Nucleus accumbens (tissue), 56 donors: ENCODE measurements around the gene NOS2.
"Not testable (repeated sequence)": the region's sequence is repeated elsewhere in the genome, so short reads cannot be mapped to it uniquely, and the experiment has no call there.

ENCODE experiments used
- DNase-seq, 56 donors: peaks; one replicate each; lab custom pipeline; 2025; lab: John Stamatoyannopoulos, UW

NOS2 gene

GRCh38 chr17:27740541-27740940 is 59.8 kb downstream of the NOS2 start:
- DNase-seq, result not testable (repeated sequence)

DNA sequence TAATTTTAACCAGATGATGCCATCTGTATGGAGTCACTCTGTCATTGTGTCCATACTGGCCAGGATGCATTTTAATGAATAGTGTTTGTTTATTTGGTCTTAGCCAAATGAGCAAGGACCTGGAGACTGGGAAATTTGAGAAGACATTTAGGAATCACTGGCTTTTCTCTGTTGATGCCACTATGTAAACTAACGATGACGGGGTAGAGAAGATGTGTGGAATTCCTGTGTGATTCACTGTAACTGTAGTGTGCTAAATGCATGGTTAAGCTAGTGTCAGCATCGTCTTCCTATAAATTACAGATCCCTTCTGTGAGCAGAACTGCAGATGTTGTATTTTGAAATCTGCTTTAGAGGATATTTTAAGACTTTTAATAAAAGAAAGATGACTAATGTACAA is 66.6 kb downstream of the NOS2 start:
- DNase-seq, result no peak

DNA sequence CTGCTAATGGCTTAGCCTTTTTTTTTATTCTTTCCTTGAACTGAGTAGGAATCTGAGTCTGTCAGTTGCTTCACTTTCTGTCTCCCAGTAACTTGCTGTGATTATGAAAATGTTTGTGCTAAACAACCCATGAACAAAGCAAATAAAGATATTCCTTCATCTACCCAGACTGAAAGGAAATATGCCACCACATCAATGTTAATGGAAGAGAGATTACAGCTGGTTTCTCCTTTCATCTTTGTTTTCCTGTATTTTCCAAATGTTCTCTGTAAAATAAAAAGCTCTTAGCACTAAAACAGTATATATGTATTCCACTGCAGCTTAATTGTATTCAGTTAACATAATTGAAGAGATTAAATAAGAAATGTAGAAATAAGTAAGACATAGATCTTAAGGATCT is 67.6 kb downstream of the NOS2 start:
- not testable (repeated sequence) for DNase-seq

DNA sequence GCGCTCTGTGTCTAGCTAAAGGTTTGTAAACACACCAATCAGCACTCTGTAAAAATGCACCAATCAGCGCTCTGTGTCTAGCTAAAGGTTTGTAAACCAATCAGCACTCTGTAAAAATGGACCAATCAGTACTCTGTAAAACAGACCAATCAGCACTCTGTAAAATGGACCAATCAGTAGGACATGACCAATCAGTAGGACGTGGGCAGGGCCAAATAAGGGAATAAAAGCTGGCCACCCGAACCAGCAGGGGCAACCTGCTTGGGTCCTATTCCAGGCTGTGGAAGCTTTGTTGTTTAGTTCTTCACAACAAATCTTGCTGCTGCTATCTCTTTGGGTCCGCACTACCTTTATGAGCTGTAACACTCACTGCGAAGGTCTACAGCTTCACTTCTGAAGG is 74.3 kb downstream of the NOS2 start:
- DNase-seq, result not testable (repeated sequence)

DNA sequence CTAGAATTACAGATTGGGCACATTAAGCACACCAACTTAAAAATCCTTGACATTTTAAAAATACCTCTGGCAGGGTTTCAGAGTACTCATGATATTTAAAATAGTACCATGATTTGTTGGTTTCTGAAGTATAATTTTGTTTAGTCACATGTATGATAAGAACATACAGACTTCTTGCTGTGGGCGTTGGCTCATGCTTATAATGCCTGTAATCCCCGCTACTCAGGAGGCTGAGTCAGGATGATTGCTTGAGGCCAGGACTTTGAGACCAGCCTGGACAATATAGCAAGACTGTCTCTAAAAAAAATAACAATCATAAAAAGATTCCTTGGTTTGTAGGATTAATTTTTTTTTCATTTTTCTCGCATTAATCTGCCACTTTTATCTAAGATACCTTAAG is 78.5 kb downstream of the NOS2 start:
- no peak for DNase-seq
